ENCODE measurements around the gene HOMER3. TPM values are rescaled to one million over a fixed set of nuclear protein-coding genes. Genes with fewer than 3 reads are reported as not detected.

The HOMER3 gene
- total and polyA plus RNA-seq, 2 experiments from 2014 or later = 28.9 to 53.4 TPM

DNA sequence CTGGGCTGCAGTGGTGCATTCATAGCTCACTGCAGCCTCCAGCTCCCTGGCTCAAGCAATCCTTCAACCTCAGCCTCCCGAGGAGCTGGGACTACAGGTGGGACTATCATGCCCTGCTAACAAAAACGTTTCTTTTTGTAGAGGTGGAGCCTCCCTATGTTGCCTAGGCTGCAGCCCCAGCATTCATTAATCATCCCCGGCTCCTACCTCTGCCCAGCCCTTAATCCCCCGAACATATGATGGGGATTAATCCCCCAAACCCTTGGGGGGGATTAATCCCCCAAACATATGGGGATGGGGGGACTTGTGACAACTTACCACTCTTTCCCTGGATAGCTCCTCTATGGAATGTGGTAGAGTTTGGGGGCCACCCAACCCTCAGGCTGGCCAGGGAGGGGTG lies 46.4 kb upstream of the HOMER3 start:
- DNase-seq (ENCODE audit: low spot score) = no peak
- Histone ChIP-seq H3K4me3 (no peak overlapping the region), H3K4me1 (ENCODE audit: insufficient read depth) (no peaks in the 10 kb centered on the region), H3K4me2 (no peak overlapping the region), H3K36me3 (replicated peaks; ENCODE audit: insufficient read depth, low read depth) (no peaks in the 10 kb centered on the region), H3K79me2 (no peaks in the 10 kb centered on the region), H3K27ac (no peak overlapping the region), H2AFZ (no peak overlapping the region), H3K9me3 (ENCODE audit: low read depth) (no peaks in the 10 kb centered on the region), H3K9me2 (replicated peaks; ENCODE audit: insufficient read depth) (no peaks in the 10 kb centered on the region), H4K20me1 (ENCODE audit: insufficient read depth, poor library complexity, severe bottlenecking) (no peaks in the 10 kb centered on the region), H3K27me3 (no peaks in the 10 kb centered on the region)
- TF ChIP-seq, protein P1, sequence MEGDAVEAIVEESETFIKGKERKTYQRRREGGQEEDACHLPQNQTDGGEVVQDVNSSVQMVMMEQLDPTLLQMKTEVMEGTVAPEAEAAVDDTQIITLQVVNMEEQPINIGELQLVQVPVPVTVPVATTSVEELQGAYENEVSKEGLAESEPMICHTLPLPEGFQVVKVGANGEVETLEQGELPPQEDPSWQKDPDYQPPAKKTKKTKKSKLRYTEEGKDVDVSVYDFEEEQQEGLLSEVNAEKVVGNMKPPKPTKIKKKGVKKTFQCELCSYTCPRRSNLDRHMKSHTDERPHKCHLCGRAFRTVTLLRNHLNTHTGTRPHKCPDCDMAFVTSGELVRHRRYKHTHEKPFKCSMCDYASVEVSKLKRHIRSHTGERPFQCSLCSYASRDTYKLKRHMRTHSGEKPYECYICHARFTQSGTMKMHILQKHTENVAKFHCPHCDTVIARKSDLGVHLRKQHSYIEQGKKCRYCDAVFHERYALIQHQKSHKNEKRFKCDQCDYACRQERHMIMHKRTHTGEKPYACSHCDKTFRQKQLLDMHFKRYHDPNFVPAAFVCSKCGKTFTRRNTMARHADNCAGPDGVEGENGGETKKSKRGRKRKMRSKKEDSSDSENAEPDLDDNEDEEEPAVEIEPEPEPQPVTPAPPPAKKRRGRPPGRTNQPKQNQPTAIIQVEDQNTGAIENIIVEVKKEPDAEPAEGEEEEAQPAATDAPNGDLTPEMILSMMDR (IDR thresholded peaks at IDR 0.05; ENCODE audit: poor library complexity) = no peak
- TF ChIP-seq EZH2 (IDR thresholded peaks at IDR 0.05; ENCODE audit: borderline replicate concordance) (no peak), EZH2phosphoT487 (IDR thresholded peaks at IDR 0.05; ENCODE audit: low read depth, severe bottlenecking, unreplicated experiment) (no peak)
- WGBS (ENCODE audit: low lambda C conversion rate, missing lambda C conversion rate) = 58% methylated on average over 4 of the region's 4 CpGs

DNA sequence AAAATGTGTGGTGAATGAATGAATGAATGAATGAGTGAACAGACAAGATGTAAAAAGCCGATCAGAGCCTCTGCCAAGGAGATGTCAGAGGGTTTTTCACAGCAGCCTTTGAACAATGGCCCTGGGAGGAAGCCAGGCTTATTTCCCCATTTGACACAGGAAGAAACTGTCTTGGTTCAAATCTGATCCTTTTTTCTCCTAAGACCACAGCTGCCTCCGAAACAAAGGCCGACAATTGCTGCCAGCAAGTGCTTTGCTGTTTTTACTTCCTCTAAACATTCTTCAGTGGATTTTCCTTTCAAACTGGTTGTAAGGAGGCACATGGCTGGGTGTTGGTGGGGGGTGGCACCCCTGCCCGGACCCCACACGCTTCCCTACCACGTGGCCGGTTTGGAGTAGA lies 44.2 kb upstream of the HOMER3 start:
- H2AFZ ChIP-seq = no peak overlapping the region
- H3K4me3 ChIP-seq = no peak overlapping the region
- H3K36me3 ChIP-seq (replicated peaks; ENCODE audit: insufficient read depth, low read depth) = no peaks in the 10 kb centered on the region
- H3K9me3 ChIP-seq (ENCODE audit: low read depth) = no peaks in the 10 kb centered on the region
- H3K79me2 ChIP-seq = no peaks in the 10 kb centered on the region
- H3K4me1 ChIP-seq (ENCODE audit: insufficient read depth) = no peaks in the 10 kb centered on the region
- no peaks in the 10 kb centered on the region for H3K27me3 ChIP-seq
- 78% methylated on average over 7 of the region's 7 CpGs for WGBS (ENCODE audit: low lambda C conversion rate, missing lambda C conversion rate)
- no peak for TF ChIP-seq EZH2phosphoT487 (IDR thresholded peaks at IDR 0.05; ENCODE audit: low read depth, severe bottlenecking, unreplicated experiment)
- TF ChIP-seq EZH2 (IDR thresholded peaks at IDR 0.05; ENCODE audit: borderline replicate concordance) = no peak
- TF ChIP-seq, protein P1 (IDR thresholded peaks at IDR 0.05; ENCODE audit: poor library complexity) = no peak
- no peak overlapping the region for H3K27ac ChIP-seq
- H3K9me2 ChIP-seq (replicated peaks; ENCODE audit: insufficient read depth) = no peaks in the 10 kb centered on the region
- no peaks in the 10 kb centered on the region for H4K20me1 ChIP-seq (ENCODE audit: insufficient read depth, poor library complexity, severe bottlenecking)
- no peak for DNase-seq (ENCODE audit: low spot score)
- no peak overlapping the region for H3K4me2 ChIP-seq

DNA sequence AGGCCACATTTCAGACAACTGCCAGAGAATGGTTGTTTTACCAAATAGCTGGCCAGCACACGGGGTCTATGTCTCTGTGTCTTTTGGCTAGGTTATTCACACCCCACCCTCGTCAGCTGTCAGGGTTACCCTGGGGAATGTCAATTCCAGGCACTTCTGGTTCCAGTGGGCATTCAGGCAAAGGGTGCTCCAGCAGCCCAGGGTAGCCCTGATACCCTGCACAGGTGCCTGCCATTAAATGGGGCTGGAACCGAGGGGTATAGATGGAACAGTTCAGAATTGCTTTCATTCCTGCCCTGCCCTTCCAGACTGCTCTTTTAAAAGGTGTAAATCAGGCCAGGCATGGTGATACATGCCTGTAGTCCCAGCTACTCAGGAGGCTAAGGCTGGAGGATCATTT lies 43.2 kb upstream of the HOMER3 start:
- H3K9me2 ChIP-seq (replicated peaks; ENCODE audit: insufficient read depth) = no peaks in the 10 kb centered on the region
- H3K79me2 ChIP-seq = no peaks in the 10 kb centered on the region
- no peak overlapping the region for H2AFZ ChIP-seq
- H3K4me3 ChIP-seq = no peak overlapping the region
- TF ChIP-seq, protein P1 (IDR thresholded peaks at IDR 0.05; ENCODE audit: poor library complexity) = no peak
- TF ChIP-seq EZH2 (IDR thresholded peaks at IDR 0.05; ENCODE audit: borderline replicate concordance) (no peak), EZH2phosphoT487 (IDR thresholded peaks at IDR 0.05; ENCODE audit: low read depth, severe bottlenecking, unreplicated experiment) (no peak)
- H3K36me3 ChIP-seq (replicated peaks; ENCODE audit: insufficient read depth, low read depth) = no peaks in the 10 kb centered on the region
- H3K27ac ChIP-seq = no peak overlapping the region
- WGBS (ENCODE audit: low lambda C conversion rate, missing lambda C conversion rate) = 71% methylated on average over 3 of the region's 3 CpGs
- no peak for DNase-seq (ENCODE audit: low spot score)
- H3K4me2 ChIP-seq = no peak overlapping the region
- no peaks in the 10 kb centered on the region for H3K4me1 ChIP-seq (ENCODE audit: insufficient read depth)
- no peaks in the 10 kb centered on the region for H3K9me3 ChIP-seq (ENCODE audit: low read depth)
- H4K20me1 ChIP-seq (ENCODE audit: insufficient read depth, poor library complexity, severe bottlenecking) = no peaks in the 10 kb centered on the region
- H3K27me3 ChIP-seq = no peaks in the 10 kb centered on the region

DNA sequence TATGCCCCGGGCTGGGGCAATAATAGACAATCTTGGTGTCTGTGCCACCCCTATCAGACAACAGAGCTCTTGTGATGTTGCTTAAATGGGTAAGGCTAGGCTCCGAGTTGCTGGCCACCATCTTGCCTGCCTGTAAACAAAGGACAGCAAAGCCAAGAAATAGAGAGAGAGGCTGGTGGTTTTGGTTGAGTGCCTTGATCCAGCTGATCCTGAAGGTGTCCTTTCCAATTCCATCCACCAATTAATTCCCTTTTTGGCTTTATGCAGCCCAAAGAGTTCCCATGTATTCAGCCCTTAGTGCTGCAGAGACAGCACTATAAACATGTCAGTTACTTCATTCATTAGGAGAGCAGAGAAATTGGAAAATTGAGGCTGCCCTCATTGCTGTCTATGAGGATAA lies 41.7 kb upstream of the HOMER3 start:
- 69% methylated on average over 2 of the region's 2 CpGs for WGBS (ENCODE audit: low lambda C conversion rate, missing lambda C conversion rate)
- no peaks in the 10 kb centered on the region for H3K36me3 ChIP-seq (replicated peaks; ENCODE audit: insufficient read depth, low read depth)

More for the DNA sequence above, 41.7 kb upstream of the HOMER3 start:
- no peak overlapping the region for H3K4me3 ChIP-seq
- no peak overlapping the region for H2AFZ ChIP-seq
- no peak for DNase-seq (ENCODE audit: low spot score)
- no peaks in the 10 kb centered on the region for H3K4me1 ChIP-seq (ENCODE audit: insufficient read depth)
- no peaks in the 10 kb centered on the region for H3K9me2 ChIP-seq (replicated peaks; ENCODE audit: insufficient read depth)
- H3K79me2 ChIP-seq = no peaks in the 10 kb centered on the region
- no peak overlapping the region for H3K27ac ChIP-seq
- H3K4me2 ChIP-seq = no peak overlapping the region
- no peaks in the 10 kb centered on the region for H4K20me1 ChIP-seq (ENCODE audit: insufficient read depth, poor library complexity, severe bottlenecking)
- TF ChIP-seq, protein P1 (IDR thresholded peaks at IDR 0.05; ENCODE audit: poor library complexity) = no peak
- TF ChIP-seq EZH2 (IDR thresholded peaks at IDR 0.05; ENCODE audit: borderline replicate concordance) = no peak
- TF ChIP-seq EZH2phosphoT487 (IDR thresholded peaks at IDR 0.05; ENCODE audit: low read depth, severe bottlenecking, unreplicated experiment) = no peak
- H3K27me3 ChIP-seq = no peaks in the 10 kb centered on the region
- H3K9me3 ChIP-seq (ENCODE audit: low read depth) = no peaks in the 10 kb centered on the region

Data from hepatocyte (in vitro differentiated cells).